ENCODE measurements around the gene PLCB1.

- TF ChIP-seq POLR2A (IDR thresholded peaks at IDR 0.05; ENCODE audit: low read depth, low read length): no peak
- TF ChIP-seq POLR2AphosphoS5 (IDR thresholded peaks at IDR 0.05; ENCODE audit: low read depth, low read length): no peak
- no peak for TF ChIP-seq TAF1 (IDR thresholded peaks at IDR 0.05; ENCODE audit: borderline replicate concordance, low read depth, low read length)
These were observed 268.4 kb downstream of the PLCB1 start for GRCh38 chr20:8400486-8400885.
